Esophagus muscularis mucosa (tissue), 4 donors: Measurements from ENCODE around the gene GPR37L1.

Experiments used
- EP300 ChIP-seq: sonication (generic); formaldehyde crosslinking; IDR thresholded peaks from one replicate; pipeline ENCODE4 v1.6.1; 2017; ENCODE audit warnings: antibody characterized with exemption
- POLR2A ChIP-seq: fragments of 450-650 bp; IDR thresholded peaks from one replicate; pipeline ENCODE4 v1.6.1; 2017; ENCODE audit warnings: antibody characterized with exemption, moderate library complexity, mild to moderate bottlenecking, low read depth
- TF ChIP-seq, protein P1 (sequence below), 3 experiments: fragments of 200-600 bp in 2 of 3; fragments of 450-650 bp in 1 of 3; sonication (generic) in 2 of 3; IDR thresholded peaks; one replicate each; pipeline ENCODE4 v1.5.1; 2017 to 2019; ENCODE audit warnings: antibody characterized with exemption in 3 of 3, mild to moderate bottlenecking in 2 of 3, moderate library complexity in 1 of 3

DNA sequence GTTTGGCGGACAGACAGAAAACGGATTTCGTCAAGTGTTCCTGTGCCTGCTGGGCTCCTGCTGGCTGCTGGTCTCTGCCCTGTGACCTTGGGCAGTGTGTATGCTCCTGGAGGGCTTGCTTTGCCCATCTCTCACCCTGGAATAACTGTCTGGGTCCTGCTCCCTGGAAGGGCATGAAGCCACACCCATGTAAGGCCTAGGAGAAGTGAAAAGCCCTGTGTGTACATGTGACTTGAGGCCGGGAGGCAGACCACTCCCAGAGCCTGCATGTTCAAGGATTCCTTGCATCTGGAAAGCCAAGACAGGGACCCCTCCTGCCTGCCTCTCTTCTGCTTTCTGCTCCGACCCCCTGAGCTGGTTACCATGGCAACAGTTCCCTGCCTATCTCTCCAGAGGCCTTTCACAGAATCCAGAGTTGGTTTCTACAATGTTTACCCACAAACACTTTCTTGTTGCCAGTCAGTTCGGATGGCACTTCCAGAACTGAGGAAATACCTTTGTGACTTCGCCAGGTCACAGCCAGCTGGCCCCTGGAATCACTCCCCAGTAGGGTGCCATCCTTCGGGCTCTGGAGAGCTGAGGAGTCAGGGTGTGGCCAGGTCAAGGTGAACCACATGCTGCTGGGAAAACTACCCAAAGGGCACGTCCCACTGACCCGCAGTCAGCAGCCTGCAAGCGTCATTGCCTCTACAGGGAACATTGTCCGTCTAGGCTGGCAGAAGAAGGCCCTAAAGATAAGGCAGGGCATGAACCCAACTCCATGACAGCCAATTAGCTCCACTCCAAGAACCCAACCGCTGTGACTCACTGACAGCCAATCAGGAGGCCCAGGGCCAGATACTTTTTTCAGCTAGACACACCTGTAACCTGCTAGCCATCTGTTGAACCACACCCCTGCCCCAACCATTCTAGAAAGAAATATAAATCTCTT lies 14.7 kb upstream of the GPR37L1 start:
- TF ChIP-seq, protein P1, sequence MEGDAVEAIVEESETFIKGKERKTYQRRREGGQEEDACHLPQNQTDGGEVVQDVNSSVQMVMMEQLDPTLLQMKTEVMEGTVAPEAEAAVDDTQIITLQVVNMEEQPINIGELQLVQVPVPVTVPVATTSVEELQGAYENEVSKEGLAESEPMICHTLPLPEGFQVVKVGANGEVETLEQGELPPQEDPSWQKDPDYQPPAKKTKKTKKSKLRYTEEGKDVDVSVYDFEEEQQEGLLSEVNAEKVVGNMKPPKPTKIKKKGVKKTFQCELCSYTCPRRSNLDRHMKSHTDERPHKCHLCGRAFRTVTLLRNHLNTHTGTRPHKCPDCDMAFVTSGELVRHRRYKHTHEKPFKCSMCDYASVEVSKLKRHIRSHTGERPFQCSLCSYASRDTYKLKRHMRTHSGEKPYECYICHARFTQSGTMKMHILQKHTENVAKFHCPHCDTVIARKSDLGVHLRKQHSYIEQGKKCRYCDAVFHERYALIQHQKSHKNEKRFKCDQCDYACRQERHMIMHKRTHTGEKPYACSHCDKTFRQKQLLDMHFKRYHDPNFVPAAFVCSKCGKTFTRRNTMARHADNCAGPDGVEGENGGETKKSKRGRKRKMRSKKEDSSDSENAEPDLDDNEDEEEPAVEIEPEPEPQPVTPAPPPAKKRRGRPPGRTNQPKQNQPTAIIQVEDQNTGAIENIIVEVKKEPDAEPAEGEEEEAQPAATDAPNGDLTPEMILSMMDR (IDR thresholded peaks at IDR 0.05) = no peak
- TF ChIP-seq POLR2A (no peak), EP300 (no peak)
